NCI-H1436 treated with DMSO at 0.1 percent for 48 hours (cell line): ENCODE data around the gene OR52J3.

Experiments
- DNase-seq: peaks from one replicate; lab custom pipeline; 2025; lab: John Stamatoyannopoulos, UW

The OR52J3 gene

GRCh38 chr11:5096011-5096410, 49.7 kb downstream of the OR52J3 start:
- no peak for DNase-seq
